T1000 (cell line): Measurements from ENCODE around the gene PXMP2.
"Not testable (repeated sequence)": the region's sequence is repeated elsewhere in the genome, so short reads cannot be mapped to it uniquely, and the experiment has no call there.

ENCODE experiments used
- DNase-seq: peaks from one replicate; lab custom pipeline; 2025; ENCODE audit warnings: mixed read lengths; lab: John Stamatoyannopoulos, UW

The PXMP2 gene

GRCh38 chr12:132694888-132695287 lies 7.5 kb downstream of the PXMP2 start:
- DNase-seq, result not testable (repeated sequence)

DNA sequence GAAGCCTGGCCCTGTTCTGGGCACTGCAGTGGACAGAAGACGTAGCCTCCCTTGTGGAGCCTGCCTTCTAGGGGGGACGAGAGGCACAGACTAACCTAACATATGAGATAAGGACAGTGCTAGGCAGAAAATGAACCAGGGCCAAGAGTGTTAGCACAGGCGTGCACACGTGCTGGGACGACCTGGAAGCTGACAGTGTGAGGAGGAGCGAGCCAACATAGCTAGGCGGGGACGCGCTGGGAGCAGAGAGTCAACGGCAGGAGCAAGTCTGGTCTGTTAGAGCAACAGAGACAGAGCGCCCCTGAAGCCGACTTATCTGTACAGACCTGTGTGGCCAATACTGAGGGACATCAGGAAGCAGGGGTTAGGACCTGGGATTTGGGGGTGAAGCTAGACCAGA lies 8.0 kb downstream of the PXMP2 start:
- DNase-seq, result no peak

- DNase-seq, result no peak
These were observed 11.0 kb downstream of the PXMP2 start for GRCh38 chr12:132698341-132698740.

DNA sequence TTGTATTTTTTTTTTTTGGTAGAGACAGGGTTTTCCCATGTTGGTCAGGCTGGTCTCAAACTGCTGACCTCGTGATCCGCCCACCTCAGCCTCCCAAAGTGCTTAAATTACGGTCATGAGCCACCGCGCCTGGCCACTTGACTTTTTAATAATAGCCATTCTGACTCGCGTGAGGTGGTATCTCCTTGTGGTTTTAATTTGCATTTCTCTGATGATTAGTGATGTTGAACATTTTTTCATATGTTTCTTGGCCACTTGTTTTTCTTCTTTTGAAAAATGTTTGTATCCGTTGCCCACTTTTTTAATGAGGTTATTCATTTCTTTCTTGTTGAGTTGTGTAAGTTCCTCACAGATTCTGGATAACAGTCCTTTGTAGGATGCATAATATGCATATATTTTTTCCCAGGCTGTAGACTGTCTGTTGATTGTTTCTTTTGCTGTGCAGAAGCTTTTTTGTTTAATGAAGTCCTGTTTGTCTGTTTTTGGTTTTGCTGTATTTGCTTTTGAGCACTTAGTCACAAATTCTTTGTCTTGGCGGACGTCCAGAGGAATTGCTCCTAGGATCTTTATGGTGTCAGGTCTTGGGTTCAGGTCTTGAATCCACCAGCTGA lies 12.9 kb downstream of the PXMP2 start:
- DNase-seq, result no peak

DNA sequence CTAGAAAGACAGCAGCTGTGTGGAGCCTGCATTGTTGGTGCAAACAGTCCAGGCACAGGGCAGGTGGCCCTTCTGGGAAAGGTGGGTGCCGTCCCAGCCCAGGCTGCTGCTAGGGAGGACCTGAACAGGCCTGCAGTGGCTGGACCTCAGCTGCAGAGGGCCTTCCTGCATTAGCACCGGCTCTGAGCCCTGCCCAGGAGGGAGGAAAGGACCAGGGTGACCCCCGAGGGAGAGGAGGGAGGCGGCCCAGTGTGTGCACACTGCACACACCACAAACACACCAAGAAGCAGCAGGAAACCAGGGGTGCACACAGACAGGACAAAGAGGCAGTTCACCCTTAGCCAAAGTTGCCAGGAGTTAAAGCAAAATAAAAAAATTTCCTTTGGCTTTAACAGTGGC lies 15.3 kb downstream of the PXMP2 start:
- no peak for DNase-seq

DNA sequence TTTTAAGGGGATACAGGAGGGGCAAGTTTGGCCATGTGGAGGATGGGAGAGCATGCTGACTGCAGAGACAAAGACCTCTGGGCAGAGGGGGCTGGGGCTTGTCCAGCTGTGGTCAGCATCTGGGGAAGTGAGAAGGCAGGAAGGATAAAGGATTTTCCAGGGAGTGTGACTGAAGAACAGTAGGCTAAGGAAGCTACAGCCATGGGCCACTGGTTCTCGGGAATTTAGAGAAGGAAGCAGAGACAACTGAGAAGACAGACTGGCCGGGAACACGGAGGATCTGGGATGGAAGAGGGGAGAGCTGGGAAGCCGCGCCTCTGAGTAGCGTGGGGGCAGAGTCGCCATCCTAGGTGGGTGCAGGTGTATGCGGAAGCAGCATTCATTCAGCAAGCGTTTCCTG lies 16.3 kb downstream of the PXMP2 start:
- no peak for DNase-seq

- DNase-seq, result no peak
These were observed 19.9 kb downstream of the PXMP2 start for GRCh38 chr12:132707241-132707640.

GRCh38 chr12:132708150-132708549 lies 20.8 kb downstream of the PXMP2 start:
- DNase-seq, result no peak

GRCh38 chr12:132710043-132710404 lies 22.6 kb downstream of the PXMP2 start:
- no peak for DNase-seq

DNA sequence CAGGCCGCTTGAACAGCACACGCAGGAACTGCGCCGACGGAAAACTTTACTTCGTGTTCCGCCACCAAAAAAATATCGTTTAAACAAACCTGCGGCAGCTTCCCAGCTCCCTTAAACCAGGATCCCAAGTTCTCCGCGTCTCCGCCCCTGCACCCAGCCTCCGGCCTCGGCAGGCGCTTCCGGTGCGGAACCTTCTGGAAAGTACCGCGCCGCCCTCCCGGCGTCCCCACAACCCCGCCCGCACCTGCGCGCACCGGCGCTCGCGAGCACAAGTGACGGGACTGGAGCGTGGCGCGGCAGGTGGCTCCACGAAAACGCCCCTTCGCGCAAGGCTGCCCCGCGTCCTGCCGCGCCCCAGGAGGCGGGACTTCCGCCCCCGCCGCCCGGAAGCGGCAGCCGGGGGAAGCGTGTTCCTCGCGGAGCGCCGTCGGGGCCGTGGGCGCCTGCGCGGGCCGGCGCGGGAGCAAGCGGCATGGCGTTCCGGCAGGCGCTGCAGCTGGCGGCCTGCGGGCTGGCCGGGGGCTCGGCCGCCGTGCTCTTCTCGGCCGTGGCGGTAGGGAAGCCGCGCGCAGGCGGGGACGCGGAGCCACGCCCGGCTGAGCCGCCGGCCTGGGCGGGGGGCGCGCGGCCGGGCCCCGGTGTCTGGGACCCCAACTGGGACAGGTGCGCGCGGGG lies 23.2 kb downstream of the PXMP2 start, which contains the start of gene PGAM5:
Gene PGAM5, plus strand, starts transcription at position 438 of the 675 bp plus-strand sequence. Its CDS starts 35 bp downstream, at position 473.
- DNase-seq, result peak; percentile 52

GRCh38 chr12:132711080-132711843 lies 23.9 kb downstream of the PXMP2 start:
- DNase-seq, result no peak

DNA sequence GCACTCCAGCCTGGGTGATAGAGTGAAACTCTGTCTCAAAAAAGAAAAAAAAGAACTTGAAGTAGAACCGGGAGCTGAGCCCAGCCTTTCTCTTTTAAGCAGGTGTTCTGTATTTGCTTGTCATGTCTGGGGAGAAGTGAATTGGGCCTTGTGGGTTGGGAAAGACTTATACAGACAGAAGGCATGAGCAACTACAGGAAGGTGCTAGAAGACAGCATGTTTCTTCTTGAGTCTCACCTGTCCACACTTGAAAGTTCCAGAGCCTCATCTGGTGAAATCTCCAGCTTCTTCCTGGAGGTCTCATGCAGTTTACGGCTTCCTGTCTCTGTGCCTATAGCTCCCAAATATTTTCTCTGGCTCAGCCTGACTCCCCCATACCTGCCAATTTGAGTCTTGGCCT lies 25.7 kb downstream of the PXMP2 start:
- no peak for DNase-seq

DNA sequence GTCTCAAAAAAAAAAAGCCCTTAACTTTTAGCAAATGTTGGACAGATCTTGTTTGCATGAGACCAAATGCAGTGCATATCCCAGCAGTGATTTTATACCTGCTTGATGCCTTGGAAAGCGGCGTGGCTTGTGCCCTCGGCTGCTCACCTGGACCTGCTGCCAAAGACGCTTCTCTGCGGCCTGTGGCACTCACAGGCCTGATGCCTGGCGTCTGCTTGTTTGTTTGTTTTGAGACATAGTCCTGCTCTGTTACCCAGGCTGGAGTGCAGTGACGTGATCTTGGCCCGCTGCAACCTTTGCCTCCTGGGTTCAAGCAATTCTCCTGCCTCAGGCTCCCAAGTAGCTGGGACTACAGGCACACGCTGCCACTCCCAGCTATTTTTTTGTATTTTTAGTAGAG lies 28.5 kb downstream of the PXMP2 start:
- DNase-seq, result no peak

GRCh38 chr12:132716356-132716755 lies 29.0 kb downstream of the PXMP2 start:
- DNase-seq, result no peak

DNA sequence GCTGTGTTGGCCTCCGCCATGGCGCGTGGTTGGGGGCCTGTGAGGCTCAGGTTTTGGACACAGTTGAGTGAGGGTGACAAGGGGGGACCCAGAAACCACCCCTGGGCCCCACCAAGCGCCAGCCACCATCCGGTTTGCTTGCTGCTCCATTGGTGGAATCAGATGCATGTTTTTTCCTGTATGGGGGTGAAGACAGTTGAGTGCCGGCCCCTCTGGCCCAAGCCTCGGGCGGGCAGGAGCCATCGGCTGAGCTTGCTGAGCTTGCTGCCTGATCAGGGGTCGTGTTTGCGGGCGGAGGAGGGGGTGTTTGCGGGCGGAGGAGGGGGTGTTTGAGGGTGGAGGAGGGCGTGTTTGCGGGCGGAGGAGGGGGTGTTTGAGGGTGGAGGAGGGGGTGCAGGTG lies 29.6 kb downstream of the PXMP2 start:
- DNase-seq, result no peak

- DNase-seq, result no peak
These were observed 30.4 kb downstream of the PXMP2 start for GRCh38 chr12:132717531-132718387.

DNA sequence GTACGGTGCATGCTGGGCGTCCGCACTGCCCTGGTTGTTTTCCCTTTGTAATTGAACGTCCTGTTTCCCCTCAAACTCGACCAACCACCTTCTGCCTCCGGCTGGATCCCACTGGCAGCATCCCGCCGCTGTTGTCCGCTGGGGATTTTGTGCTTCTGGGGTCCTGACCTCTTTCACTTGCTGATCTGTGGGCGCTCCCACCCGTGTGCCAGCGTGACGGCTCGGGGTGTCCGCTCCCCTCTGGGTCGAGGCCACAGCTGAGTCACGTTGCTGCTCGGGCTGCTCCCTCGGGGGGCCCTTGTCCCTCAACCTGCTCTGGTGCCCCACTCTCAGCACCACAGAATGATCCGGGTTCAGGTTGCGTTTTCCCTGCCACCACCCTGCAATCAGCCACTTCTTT lies 31.3 kb downstream of the PXMP2 start:
- DNase-seq, result no peak

- DNase-seq, result no peak
These were observed 32.0 kb downstream of the PXMP2 start for GRCh38 chr12:132719141-132719953.

GRCh38 chr12:132719954-132720324 lies 32.6 kb downstream of the PXMP2 start:
- no peak for DNase-seq

DNA sequence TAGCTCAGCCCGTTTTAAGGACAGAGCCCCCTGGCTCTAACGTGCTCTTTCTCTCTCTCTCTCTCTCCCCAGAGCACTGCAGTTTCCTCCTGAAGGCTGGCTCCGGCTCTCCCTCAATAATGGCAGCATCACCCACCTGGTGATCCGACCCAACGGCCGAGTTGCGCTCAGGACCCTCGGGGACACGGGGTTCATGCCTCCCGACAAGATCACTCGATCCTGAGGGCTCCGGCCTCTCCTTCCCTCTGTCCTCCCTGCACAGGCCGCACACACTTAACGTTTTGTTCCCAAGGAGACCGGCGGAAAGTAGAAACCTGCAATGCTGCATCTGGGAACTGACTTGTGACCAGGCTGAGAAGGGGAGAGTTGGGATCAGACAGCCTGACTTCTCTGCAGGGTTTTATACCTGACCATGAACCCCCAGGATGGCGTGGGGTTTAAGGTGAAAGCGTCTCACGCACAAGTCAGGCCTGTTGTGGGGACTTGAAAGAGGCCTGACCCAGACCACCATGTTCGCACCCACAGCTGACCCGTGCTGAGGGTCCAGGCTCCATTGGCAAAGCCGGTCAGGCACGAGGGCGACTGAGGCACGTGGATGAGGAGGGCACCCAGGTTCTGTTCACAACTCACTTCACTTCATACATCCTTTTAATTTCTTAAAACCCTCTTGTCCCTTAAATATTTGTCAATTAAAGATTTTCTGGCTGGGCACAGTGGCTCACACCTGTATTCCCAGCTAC lies 33.4 kb downstream of the PXMP2 start:
- no peak for DNase-seq
